HFFc6 (cell line): ENCODE measurements around the gene SSTR1. TPM values are rescaled to one million over a fixed set of nuclear protein-coding genes. Genes with fewer than 3 reads are reported as not detected.

Experiments
- DNase-seq: peaks from one replicate; pipeline ENCODE4 v3.0.0-alpha.2; 2018
- H3K27ac Mint-ChIP-seq: 2 replicates; pipeline ENCODE4 v1.8.0; 2020; ENCODE audit warnings: mild to moderate bottlenecking, mixed read lengths
- H3K27me3 Mint-ChIP-seq: 2 replicates; pipeline ENCODE4 v1.8.0; 2021; ENCODE audit warnings: mild to moderate bottlenecking, moderate library complexity, mixed read lengths; ENCODE audit not compliant: insufficient read depth
- H3K36me3 Mint-ChIP-seq: 2 replicates; pipeline ENCODE4 v1.8.0; 2021; ENCODE audit warnings: low read depth, mixed read lengths
- H3K4me1 Mint-ChIP-seq: 2 replicates; pipeline ENCODE4 v1.8.0; 2020; ENCODE audit warnings: low read depth, mixed read lengths
- H3K4me3 Mint-ChIP-seq: 2 replicates; pipeline ENCODE4 v1.8.0; 2020; ENCODE audit warnings: mild to moderate bottlenecking, moderate library complexity, mixed read lengths
- H3K9me3 Mint-ChIP-seq: 2 replicates; pipeline ENCODE4 v1.8.0; 2020; ENCODE audit warnings: mild to moderate bottlenecking, mixed read lengths
- total RNA-seq, 6 experiments: library from RNA; stranded (reverse); fragmentation: NEBNext Ultra II Directional; extraction: Animal tissue kit (Norgen Biotek cat#: 25700); gene quantifications; 2 replicates in 1 of 6; 3 replicates in 5 of 6; pipeline ENCODE4 v1.2.3, GENCODE V29; 2021
- TF ChIP-seq, protein P1 (sequence below): fragments of 200-600 bp; sonication (generic); IDR thresholded peaks from 2 replicates; pipeline ENCODE4 v1.5.0; 2021; ENCODE audit warnings: antibody characterized with exemption, mild to moderate bottlenecking

SSTR1 gene
- total RNA-seq, 6 experiments from 2014 or later: 106 to 209 (median 120) TPM

DNA sequence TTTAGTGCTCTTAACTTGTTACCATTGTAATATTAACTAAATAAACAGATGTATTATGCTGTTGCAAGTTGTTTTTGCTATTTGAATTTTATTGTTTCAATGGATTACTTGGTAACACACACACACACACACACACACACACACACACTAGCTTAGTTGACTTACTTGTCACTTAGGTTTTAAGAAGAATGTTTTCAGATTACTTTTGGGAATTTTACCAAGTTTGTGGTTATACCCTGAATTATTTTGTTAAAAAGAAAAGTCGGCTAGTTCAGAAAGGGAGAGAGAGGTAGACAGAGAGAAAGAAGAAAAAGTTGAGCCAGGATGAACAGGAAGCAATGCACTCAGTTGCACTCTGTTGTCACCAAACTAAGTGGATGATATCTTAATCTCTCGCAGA lies 5.3 kb downstream of the SSTR1 start:
- Mint-ChIP-seq H3K27me3 (peaks cover 5% of the 10 kb centered on the region), H3K27ac (peak overlapping the region; percentile 76), H3K4me3 (peak overlapping the region; percentile 98), H3K4me1 (peaks cover 60% of the 10 kb centered on the region), H3K9me3 (no peaks in the 10 kb centered on the region), H3K36me3 (peaks cover 51% of the 10 kb centered on the region)
- no peak for DNase-seq
- TF ChIP-seq, protein P1, sequence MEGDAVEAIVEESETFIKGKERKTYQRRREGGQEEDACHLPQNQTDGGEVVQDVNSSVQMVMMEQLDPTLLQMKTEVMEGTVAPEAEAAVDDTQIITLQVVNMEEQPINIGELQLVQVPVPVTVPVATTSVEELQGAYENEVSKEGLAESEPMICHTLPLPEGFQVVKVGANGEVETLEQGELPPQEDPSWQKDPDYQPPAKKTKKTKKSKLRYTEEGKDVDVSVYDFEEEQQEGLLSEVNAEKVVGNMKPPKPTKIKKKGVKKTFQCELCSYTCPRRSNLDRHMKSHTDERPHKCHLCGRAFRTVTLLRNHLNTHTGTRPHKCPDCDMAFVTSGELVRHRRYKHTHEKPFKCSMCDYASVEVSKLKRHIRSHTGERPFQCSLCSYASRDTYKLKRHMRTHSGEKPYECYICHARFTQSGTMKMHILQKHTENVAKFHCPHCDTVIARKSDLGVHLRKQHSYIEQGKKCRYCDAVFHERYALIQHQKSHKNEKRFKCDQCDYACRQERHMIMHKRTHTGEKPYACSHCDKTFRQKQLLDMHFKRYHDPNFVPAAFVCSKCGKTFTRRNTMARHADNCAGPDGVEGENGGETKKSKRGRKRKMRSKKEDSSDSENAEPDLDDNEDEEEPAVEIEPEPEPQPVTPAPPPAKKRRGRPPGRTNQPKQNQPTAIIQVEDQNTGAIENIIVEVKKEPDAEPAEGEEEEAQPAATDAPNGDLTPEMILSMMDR: no peak

DNA sequence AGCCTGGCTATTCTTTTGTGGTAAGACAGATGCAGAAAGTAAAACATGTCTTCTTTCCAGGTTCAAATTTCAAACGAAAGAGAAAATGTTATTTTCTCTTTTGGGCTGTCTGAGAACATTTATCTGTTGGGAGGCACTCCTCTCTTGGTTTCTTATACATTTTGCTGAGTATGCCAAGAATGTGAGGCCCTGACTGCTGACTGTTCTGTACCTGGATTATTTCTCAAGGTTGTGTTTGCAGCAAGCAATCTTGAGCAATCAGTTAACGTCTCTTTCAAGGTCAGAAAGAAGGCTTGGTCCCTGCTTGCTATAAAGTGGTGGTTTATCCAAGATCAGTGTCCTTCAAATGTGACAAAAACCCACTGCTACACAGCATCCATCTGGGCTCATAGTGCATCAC lies 9.8 kb downstream of the SSTR1 start:
- peaks cover 18% of the 10 kb centered on the region for H3K36me3 Mint-ChIP-seq
- DNase-seq: no peak
- H3K9me3 Mint-ChIP-seq: no peaks in the 10 kb centered on the region
- H3K27me3 Mint-ChIP-seq: no peaks in the 10 kb centered on the region
- no peak overlapping the region for H3K4me3 Mint-ChIP-seq
- no peak overlapping the region for H3K27ac Mint-ChIP-seq
- TF ChIP-seq, protein P1: no peak
- H3K4me1 Mint-ChIP-seq: peaks cover 59% of the 10 kb centered on the region

DNA sequence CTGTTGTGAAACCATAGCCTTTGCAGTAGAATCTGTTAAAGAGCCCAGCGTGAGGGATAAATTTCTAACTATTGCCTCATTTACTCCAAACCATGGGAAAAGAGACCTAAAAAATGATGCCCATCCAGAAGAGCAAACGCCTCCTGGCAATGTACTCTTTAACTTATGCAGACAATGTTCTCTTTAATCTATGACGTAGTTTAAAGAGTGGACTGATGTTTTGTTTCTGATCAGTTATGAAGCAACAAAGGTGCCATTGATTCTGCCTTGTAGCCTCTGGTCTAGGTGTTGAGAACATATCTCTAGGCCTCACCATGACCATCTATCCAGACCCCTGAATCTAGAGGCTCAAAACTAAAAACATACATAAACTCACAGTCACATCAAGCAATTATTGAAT lies 13.4 kb downstream of the SSTR1 start:
- Mint-ChIP-seq H3K27me3 (no peaks in the 10 kb centered on the region), H3K4me3 (no peak overlapping the region), H3K9me3 (no peaks in the 10 kb centered on the region), H3K27ac (no peak overlapping the region), H3K36me3 (no peaks in the 10 kb centered on the region), H3K4me1 (peaks cover 35% of the 10 kb centered on the region)
- DNase-seq: no peak
- TF ChIP-seq, protein P1: no peak

DNA sequence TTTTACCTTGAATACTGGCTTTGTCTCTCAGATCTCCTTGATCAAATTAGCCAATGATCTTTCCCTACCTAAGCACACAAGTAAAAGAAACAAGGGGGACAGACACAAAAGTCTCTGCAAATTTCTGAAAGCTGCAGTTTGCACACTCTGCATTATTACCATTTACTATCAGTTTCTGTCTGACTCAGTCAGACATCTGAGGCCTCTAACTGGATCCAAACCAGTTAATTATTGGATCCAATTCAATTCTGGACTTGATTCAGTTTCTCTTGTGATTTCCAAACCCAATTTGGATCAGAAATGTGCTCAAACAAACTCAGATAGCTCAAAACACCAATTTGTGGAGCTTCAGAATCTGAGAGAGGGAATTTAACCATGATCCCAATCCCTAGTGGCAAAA lies 16.6 kb downstream of the SSTR1 start:
- TF ChIP-seq, protein P1: no peak
- DNase-seq: no peak
- Mint-ChIP-seq H3K36me3 (no peaks in the 10 kb centered on the region), H3K9me3 (no peaks in the 10 kb centered on the region), H3K4me1 (peaks cover 17% of the 10 kb centered on the region), H3K4me3 (no peak overlapping the region), H3K27ac (no peak overlapping the region), H3K27me3 (no peaks in the 10 kb centered on the region)

DNA sequence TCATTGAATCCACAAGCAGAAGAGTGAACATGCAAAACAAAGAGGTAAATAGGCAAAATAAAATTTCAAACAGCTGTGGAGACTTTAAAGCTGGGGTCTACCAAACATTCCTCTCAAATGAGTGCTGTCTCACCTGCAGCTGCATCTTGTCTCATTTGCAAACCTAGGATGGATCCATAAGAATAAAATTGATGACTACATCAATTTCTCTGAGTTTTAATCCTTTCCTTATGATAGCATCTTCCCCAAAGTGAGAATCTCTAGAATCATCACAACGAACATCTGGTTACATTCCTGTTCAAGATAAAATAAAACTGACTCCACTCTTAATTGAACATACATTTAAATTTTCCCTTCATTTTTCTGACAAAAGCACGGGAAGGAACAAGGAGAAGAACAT lies 18.2 kb downstream of the SSTR1 start:
- Mint-ChIP-seq H3K27ac (no peak overlapping the region), H3K36me3 (no peaks in the 10 kb centered on the region), H3K4me1 (peaks cover 11% of the 10 kb centered on the region), H3K27me3 (no peaks in the 10 kb centered on the region), H3K4me3 (no peak overlapping the region), H3K9me3 (no peaks in the 10 kb centered on the region)
- TF ChIP-seq, protein P1: no peak
- no peak for DNase-seq

DNA sequence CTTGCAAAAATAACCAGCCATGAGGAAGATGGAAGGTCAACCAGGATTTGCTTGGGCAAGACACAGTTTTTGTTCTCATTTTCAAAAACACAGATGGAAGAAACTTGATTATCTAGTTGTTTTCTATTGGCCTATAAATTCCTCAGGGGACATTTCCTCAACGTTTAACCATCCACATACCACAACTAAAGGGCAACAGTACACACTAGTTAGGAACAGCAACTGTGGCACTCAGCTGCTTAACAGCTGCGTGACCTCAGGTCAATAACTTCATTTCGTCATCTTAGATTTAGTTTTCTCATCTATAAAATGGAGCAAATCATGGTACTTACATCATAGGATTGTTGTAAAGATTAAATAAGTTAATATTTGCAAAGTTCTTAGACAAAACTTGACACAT lies 18.7 kb downstream of the SSTR1 start:
- no peak for DNase-seq
- Mint-ChIP-seq H3K4me3 (no peak overlapping the region), H3K27me3 (no peaks in the 10 kb centered on the region), H3K36me3 (0 out of 2 replicates have a peak, but pooled peaks cover 4% of the 10 kb centered on the region), H3K9me3 (no peaks in the 10 kb centered on the region), H3K27ac (no peak overlapping the region), H3K4me1 (peaks cover 11% of the 10 kb centered on the region)
- TF ChIP-seq, protein P1: no peak
